ENCODE measurements around the gene C8B.

DNA sequence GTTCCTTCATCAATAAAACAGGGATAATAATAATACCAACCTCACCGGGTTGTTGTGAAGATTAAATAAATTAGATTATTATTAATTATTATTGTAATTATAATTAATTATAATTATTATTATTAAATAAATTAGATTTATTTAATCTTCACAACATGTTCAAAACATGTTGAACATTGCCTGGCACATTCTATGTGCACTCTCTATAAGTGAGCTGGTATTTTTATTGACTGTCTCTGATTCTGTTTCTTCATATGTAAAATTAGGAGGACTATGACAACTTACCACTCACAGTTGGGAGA lies 834 bp upstream of the C8B start:
- no peak for TF ChIP-seq EZH2 (IDR thresholded peaks at IDR 0.05; ENCODE audit: borderline replicate concordance, insufficient read depth, low read depth, low read length, poor library complexity, severe bottlenecking)
- TF ChIP-seq, protein P1, sequence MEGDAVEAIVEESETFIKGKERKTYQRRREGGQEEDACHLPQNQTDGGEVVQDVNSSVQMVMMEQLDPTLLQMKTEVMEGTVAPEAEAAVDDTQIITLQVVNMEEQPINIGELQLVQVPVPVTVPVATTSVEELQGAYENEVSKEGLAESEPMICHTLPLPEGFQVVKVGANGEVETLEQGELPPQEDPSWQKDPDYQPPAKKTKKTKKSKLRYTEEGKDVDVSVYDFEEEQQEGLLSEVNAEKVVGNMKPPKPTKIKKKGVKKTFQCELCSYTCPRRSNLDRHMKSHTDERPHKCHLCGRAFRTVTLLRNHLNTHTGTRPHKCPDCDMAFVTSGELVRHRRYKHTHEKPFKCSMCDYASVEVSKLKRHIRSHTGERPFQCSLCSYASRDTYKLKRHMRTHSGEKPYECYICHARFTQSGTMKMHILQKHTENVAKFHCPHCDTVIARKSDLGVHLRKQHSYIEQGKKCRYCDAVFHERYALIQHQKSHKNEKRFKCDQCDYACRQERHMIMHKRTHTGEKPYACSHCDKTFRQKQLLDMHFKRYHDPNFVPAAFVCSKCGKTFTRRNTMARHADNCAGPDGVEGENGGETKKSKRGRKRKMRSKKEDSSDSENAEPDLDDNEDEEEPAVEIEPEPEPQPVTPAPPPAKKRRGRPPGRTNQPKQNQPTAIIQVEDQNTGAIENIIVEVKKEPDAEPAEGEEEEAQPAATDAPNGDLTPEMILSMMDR (IDR thresholded peaks at IDR 0.05), result no peak

Measured in B cell (primary cell).